Measurements from ENCODE around the gene MLLT3. TPM values are rescaled to one million over a fixed set of nuclear protein-coding genes. Genes with fewer than 3 reads are reported as not detected.

Gene MLLT3
- total RNA-seq, 1 experiment from 2014 or later, result 7.0 TPM

DNA sequence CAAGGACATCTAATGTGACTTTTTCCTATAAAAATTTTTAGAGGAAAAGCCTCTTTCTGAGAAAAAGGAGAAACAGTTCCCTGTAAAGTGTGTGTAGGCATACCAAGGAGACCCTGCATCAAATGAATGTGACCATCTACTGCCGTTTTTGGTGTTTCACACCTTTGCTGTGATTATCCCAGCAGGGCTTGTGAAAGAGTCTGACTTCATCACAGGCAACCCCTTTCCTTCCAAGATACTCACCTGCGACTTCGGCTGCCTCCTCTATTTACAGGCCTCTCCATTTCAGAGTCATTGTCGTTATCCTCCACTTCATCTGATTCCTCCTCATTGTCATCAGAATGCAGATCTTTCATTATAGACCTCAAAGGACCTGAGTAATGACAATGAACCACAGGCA lies 259.1 kb downstream of the MLLT3 start:
- Mint-ChIP-seq H3K36me3 (no peaks in the 10 kb centered on the region), H3K4me3 (no peak overlapping the region), H3K27me3 (ENCODE audit: low read depth) (no peaks in the 10 kb centered on the region)

More for the DNA sequence above, 259.1 kb downstream of the MLLT3 start:
- H3K27ac Mint-ChIP-seq, result no peak overlapping the region
- H3K9me3 Mint-ChIP-seq, result peaks cover 11% of the 10 kb centered on the region
- H3K4me1 Mint-ChIP-seq, result peaks cover 9% of the 10 kb centered on the region
- ATAC-seq (no peak), DNase-seq (ENCODE audit: low spot score) (no peak)
- CTCF ChIA-PET, result no interaction called here
- TF ChIP-seq ZMAT4 (CRISPR knock-in tag; IDR thresholded peaks at IDR 0.05), result no peak
- TF ChIP-seq ZNF281 (CRISPR knock-in tag; IDR thresholded peaks at IDR 0.05), result no peak
- TF ChIP-seq MLX (CRISPR knock-in tag; IDR thresholded peaks at IDR 0.05), result no peak
- no peak for TF ChIP-seq HMGXB4 (CRISPR knock-in tag; IDR thresholded peaks at IDR 0.05)
- TF ChIP-seq ETV6 (CRISPR knock-in tag; IDR thresholded peaks at IDR 0.05), result no peak
- no peak for TF ChIP-seq ZNF532 (CRISPR knock-in tag; IDR thresholded peaks at IDR 0.05; ENCODE audit: borderline replicate concordance)
- TF ChIP-seq ZNF219 (CRISPR knock-in tag; IDR thresholded peaks at IDR 0.05; ENCODE audit: borderline replicate concordance), result no peak
- no peak for TF ChIP-seq ATF3 (CRISPR knock-in tag; conservative IDR thresholded peaks at IDR 0.05)
- TF ChIP-seq, protein P1, sequence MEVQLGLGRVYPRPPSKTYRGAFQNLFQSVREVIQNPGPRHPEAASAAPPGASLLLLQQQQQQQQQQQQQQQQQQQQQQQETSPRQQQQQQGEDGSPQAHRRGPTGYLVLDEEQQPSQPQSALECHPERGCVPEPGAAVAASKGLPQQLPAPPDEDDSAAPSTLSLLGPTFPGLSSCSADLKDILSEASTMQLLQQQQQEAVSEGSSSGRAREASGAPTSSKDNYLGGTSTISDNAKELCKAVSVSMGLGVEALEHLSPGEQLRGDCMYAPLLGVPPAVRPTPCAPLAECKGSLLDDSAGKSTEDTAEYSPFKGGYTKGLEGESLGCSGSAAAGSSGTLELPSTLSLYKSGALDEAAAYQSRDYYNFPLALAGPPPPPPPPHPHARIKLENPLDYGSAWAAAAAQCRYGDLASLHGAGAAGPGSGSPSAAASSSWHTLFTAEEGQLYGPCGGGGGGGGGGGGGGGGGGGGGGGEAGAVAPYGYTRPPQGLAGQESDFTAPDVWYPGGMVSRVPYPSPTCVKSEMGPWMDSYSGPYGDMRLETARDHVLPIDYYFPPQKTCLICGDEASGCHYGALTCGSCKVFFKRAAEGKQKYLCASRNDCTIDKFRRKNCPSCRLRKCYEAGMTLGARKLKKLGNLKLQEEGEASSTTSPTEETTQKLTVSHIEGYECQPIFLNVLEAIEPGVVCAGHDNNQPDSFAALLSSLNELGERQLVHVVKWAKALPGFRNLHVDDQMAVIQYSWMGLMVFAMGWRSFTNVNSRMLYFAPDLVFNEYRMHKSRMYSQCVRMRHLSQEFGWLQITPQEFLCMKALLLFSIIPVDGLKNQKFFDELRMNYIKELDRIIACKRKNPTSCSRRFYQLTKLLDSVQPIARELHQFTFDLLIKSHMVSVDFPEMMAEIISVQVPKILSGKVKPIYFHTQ (CRISPR knock-in tag; IDR thresholded peaks at IDR 0.05), result no peak
- TF ChIP-seq SMAD3 (CRISPR knock-in tag; IDR thresholded peaks at IDR 0.05; ENCODE audit: borderline replicate concordance), result no peak
- no peak for TF ChIP-seq MYBL2 (CRISPR knock-in tag; IDR thresholded peaks at IDR 0.05)
- no peak for TF ChIP-seq MXD4 (CRISPR knock-in tag; IDR thresholded peaks at IDR 0.05; ENCODE audit: borderline replicate concordance)
- TF ChIP-seq RELA (CRISPR knock-in tag; IDR thresholded peaks at IDR 0.05; ENCODE audit: borderline replicate concordance), result no peak
- no peak for TF ChIP-seq NFE2L1 (CRISPR knock-in tag; IDR thresholded peaks at IDR 0.05)
- TF ChIP-seq NR3C1 (CRISPR knock-in tag; conservative IDR thresholded peaks at IDR 0.05; ENCODE audit: low read depth), result no peak
- no peak for TF ChIP-seq ZNF317 (CRISPR knock-in tag; IDR thresholded peaks at IDR 0.05; ENCODE audit: borderline replicate concordance, low read depth)
- POLR2A ChIA-PET, result no interaction called here
